Right atrium auricular region (tissue), 2 donors: ENCODE data around the gene ZNF407. TPM values are rescaled to one million over a fixed set of nuclear protein-coding genes. Genes with fewer than 3 reads are reported as not detected.

Experiments
- DNase-seq: peaks from one replicate; pipeline ENCODE4 v3.0.0-alpha.2; 2019; ENCODE audit warnings: low spot score
- H3K27ac ChIP-seq, 2 donors: fragments of 200-600 bp; sonication (generic); 1 replicate in 1 of 2; 2 replicates in 1 of 2; pipeline ENCODE4 v1.5.1; 2016 to 2019
- H3K27me3 ChIP-seq, 2 donors: fragments of 200-600 bp; sonication (generic); one replicate each; pipeline versions ENCODE4 v1.5.1 to v1.6.0; 2017 to 2019
- H3K36me3 ChIP-seq: fragments of 200-600 bp; sonication (generic); one replicate; pipeline ENCODE4 v1.5.1; 2016
- H3K4me1 ChIP-seq, 2 donors: fragments of 200-600 bp; sonication (generic); one replicate each; pipeline versions ENCODE4 v1.5.1 to v1.6.0; 2017 to 2019
- H3K4me3 ChIP-seq, 2 donors: fragments of 200-600 bp; sonication (generic); 1 replicate in 1 of 2; 2 replicates in 1 of 2; pipeline ENCODE4 v1.5.1; 2017 to 2019; ENCODE audit warnings: mild to moderate bottlenecking in 1 of 2, moderate library complexity in 1 of 2
- H3K9me3 ChIP-seq, 2 donors: fragments of 200-600 bp; sonication (generic); one replicate each; pipeline ENCODE4 v1.5.1; 2019
- CTCF ChIP-seq, 2 donors: fragments of 200-600 bp; sonication (generic); IDR thresholded peaks; one replicate each; pipeline ENCODE4 v1.5.1; 2019; ENCODE audit warnings: antibody characterized with exemption in 2 of 2
- total RNA-seq, 2 donors: library from RNA; depleted of rRNA; stranded (reverse); fragments of >200 nt; gene quantifications; one replicate each; pipeline ENCODE4 v1.1.0, GENCODE V29; 2016

ZNF407 gene
- total RNA-seq, 2 donors from 2014 or later: 7.8 to 8.7 TPM

- Histone ChIP-seq H3K9me3 (no peaks in the 10 kb centered on the region), H3K4me3 (no peak overlapping the region), H3K27ac (no peak overlapping the region), H3K27me3 (no peaks in the 10 kb centered on the region), H3K4me1 (peaks cover 0 to 10% of the 10 kb centered on the region in 2 donors), H3K36me3 (no peaks in the 10 kb centered on the region)
- TF ChIP-seq CTCF (IDR thresholded peaks at IDR 0.05): no peak
- no peak for DNase-seq
Observed at GRCh38 chr18:74577019-74577418, 20.7 kb upstream of the ZNF407 start.

GRCh38 chr18:74579496-74580065 is 18.1 kb upstream of the ZNF407 start:
- Histone ChIP-seq H3K36me3 (no peaks in the 10 kb centered on the region), H3K4me3 (no peak overlapping the region), H3K27ac (no peak overlapping the region), H3K4me1 (no peaks in the 10 kb centered on the region), H3K27me3 (no peaks in the 10 kb centered on the region), H3K9me3 (no peaks in the 10 kb centered on the region)
- no peak for TF ChIP-seq CTCF (IDR thresholded peaks at IDR 0.05)
- DNase-seq: no peak

- no peaks in the 10 kb centered on the region for H3K27me3 ChIP-seq
Observed at GRCh38 chr18:74582642-74583041, 15.0 kb upstream of the ZNF407 start.

GRCh38 chr18:74587441-74587840 is 10.2 kb upstream of the ZNF407 start:
- no peak for DNase-seq
- Histone ChIP-seq H3K9me3 (no peaks in the 10 kb centered on the region), H3K27me3 (no peaks in the 10 kb centered on the region), H3K36me3 (no peaks in the 10 kb centered on the region), H3K4me1 (peaks cover 0 to 5% of the 10 kb centered on the region in 2 donors), H3K4me3 (no peak overlapping the region), H3K27ac (no peak overlapping the region)
- no peak for TF ChIP-seq CTCF (IDR thresholded peaks at IDR 0.05)

More at GRCh38 chr18:74582642-74583041, 15.0 kb upstream of the ZNF407 start:
- no peak for TF ChIP-seq CTCF (IDR thresholded peaks at IDR 0.05)
- DNase-seq: no peak
- Histone ChIP-seq H3K36me3 (no peaks in the 10 kb centered on the region), H3K9me3 (no peaks in the 10 kb centered on the region), H3K27ac (no peak overlapping the region), H3K4me1 (no peaks in the 10 kb centered on the region), H3K4me3 (no peak overlapping the region)

GRCh38 chr18:74589021-74589420 is 8.6 kb upstream of the ZNF407 start:
- Histone ChIP-seq H3K4me3 (no peak overlapping the region), H3K36me3 (peaks cover 7% of the 10 kb centered on the region), H3K27me3 (no peaks in the 10 kb centered on the region), H3K27ac (no peak overlapping the region), H3K4me1 (peaks cover 0 to 5% of the 10 kb centered on the region in 2 donors), H3K9me3 (no peaks in the 10 kb centered on the region)
- no peak for DNase-seq
- TF ChIP-seq CTCF (IDR thresholded peaks at IDR 0.05): no peak

- DNase-seq: no peak
- no peaks in the 10 kb centered on the region for H3K9me3 ChIP-seq
- no peak for TF ChIP-seq CTCF (IDR thresholded peaks at IDR 0.05)
- no peaks in the 10 kb centered on the region for H3K27me3 ChIP-seq
- no peak overlapping the region for H3K4me3 ChIP-seq
- H3K36me3 ChIP-seq: peaks cover 7% of the 10 kb centered on the region
- peaks cover 0 to 13% of the 10 kb centered on the region in 2 donors for H3K4me1 ChIP-seq
- H3K27ac ChIP-seq: no peak overlapping the region
Observed at GRCh38 chr18:74589811-74590210, 7.9 kb upstream of the ZNF407 start.
